ENCODE measurements around the gene COX7A2.
A peak's percentile ranks its signal among the peaks of the same experiment; 100 is the strongest.

COX7A2 gene

DNA sequence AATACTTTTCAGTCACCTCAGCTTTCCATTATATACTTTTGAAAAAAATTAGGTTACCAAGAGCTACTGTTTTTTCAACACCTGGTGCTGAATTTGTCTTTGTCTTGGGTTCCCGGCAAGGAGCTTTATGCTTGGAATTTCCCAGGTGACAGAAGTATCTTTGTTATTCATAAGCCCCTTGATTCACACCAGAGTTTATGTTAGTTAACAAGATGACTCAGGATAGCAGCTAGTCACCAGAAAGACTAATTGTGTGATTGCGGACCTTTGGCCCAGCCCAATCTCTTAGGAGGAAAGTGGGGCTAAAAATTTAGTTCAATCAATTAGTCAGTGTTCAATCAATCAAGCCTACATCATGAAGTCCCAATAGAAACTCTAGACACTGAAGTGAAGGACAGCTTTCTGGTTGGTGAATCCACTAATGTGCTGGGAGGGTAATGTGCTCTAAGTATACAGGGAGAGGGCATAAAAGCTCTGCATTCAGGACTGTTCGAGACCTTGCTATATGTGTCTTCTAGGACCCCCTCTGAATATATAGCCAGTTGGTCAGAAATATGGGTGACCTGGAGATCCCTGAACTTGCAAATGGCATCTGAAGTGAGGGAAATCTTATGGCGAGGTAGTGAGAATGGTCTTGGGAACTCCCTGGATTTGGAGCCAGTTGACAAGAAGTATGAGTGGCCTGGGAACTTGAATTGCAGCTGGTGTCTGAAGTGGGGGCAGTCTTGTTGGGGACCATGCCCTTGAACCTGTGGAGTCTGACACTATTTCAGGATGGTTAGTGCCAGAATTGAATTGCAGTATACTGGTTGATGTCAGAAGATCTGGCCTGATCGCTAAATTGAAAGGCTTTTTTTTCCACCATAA, 24.8 kb upstream of the COX7A2 start:
- peak in 1 of 4 experiments; percentile 1 for DNase-seq (ENCODE audit: low read depth in 4 of 4, low spot score in 1 of 4)

DNA sequence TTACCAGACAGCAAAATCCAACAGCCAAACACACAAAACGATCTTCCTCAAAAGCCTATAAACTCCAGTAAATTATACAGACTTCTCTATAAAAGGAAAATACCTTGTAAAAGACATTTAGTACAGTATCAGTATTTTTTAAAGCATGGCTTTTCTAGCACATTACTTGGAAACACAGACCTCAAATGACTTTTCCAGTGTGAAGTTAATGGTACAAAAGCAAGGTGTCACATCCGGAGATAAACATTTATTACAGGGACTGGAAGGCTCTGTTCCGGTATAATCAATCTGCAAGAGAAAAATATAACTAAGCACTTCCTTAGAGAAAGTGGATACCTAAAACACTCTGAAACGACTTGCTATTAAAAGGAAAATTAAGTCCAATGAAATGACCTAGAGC, 23.9 kb upstream of the COX7A2 start:
- DNase-seq (ENCODE audit: low read depth in 4 of 4, low spot score in 1 of 4): no peak

DNA sequence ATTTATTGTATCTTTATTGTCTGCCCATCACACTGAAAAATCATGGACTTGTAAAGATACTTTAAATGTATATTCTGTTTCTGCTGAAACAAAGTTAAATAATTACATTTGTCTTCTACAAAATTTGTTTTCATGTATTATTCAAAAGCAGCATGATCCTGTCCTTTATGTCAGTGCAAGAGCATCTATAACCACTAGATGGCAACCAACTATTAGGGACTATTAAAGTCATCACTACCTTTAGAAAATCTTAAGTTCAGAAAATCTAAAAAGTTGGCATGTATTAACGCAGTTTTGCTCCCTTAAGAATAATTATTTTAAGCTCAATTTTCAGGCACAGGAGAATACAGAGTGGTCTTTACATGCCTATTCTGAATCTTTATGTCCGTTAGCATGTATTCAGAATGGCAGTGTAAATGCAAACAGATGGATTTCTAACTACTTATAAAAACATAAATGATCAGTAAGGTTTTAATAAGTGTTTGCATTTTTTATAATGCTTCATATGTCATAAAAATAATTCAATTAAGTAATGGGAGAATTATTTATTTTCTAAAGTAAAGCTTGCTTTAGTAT, 23.2 kb upstream of the COX7A2 start:
- DNase-seq (ENCODE audit: low read depth in 4 of 4, low spot score in 1 of 4): no peak

DNA sequence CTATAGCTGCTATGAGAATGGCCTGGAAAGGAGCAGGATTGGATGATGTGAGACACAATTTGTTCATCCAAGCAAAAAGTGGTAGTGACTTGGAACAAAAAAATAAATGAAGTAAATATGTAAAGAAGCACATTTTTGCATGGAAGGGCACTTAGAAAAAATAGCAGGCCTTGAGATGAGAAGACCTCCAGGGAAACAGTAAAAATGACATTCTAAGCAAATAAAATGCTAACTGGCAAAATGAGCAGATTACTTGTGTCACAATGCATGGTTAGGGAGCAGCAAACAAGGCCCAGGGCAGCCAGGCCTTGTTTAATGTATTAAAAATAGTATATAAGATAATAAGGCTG, 19.8 kb upstream of the COX7A2 start:
- no peak for DNase-seq (ENCODE audit: low read depth in 4 of 4, low spot score in 1 of 4)

DNA sequence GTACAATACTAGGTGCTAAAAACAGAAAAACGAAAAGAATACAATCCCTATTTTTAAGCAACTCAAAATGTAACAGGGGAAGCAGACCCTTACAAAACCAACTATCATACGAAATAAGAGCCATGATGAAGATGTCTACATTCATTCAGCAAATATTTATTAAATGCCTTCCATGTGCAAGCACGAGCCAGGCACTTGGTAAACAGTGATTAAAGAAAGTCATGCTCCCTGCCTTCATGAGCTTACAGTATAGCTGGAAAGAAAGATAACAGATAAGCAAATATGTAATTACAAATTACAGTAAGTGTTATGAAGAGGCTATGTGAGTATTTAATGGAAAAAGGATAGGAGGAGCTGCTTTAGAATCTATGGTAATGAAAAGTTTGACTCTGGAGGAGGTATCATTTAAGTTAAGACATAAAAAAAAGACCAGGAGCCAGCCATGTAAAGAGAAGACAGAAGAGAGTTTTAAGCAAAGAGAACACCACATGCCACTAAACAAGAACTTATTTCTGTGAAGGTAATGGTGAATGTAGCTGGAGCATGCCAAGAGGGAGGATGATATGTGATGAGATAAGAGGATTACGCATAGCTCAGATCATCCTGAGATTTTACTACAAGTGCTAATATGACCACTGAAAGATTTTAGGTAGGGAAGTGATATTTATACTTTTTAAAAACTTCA, 19.3 kb upstream of the COX7A2 start:
- no peak for DNase-seq (ENCODE audit: low read depth in 4 of 4, low spot score in 1 of 4)

DNA sequence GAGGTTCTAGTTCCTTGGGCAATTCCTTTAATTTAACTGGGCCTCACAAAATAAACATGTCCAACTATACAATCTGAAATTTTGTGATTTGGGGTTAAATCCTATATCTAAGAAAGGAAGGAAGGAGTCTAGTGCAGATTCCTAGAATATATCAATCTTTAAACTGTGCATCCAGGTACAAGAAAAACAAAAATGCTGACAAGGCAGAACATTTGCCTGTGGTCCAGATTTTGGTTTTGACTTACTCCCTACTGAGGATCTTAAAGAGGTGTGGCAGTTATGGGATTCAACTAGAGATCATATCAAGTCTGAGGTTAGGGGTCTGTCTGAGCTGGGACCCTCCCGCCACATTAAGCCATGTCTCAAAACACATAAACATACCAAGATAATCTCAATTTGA, 17.7 kb upstream of the COX7A2 start:
- no peak for DNase-seq (ENCODE audit: low read depth in 4 of 4, low spot score in 1 of 4)

DNA sequence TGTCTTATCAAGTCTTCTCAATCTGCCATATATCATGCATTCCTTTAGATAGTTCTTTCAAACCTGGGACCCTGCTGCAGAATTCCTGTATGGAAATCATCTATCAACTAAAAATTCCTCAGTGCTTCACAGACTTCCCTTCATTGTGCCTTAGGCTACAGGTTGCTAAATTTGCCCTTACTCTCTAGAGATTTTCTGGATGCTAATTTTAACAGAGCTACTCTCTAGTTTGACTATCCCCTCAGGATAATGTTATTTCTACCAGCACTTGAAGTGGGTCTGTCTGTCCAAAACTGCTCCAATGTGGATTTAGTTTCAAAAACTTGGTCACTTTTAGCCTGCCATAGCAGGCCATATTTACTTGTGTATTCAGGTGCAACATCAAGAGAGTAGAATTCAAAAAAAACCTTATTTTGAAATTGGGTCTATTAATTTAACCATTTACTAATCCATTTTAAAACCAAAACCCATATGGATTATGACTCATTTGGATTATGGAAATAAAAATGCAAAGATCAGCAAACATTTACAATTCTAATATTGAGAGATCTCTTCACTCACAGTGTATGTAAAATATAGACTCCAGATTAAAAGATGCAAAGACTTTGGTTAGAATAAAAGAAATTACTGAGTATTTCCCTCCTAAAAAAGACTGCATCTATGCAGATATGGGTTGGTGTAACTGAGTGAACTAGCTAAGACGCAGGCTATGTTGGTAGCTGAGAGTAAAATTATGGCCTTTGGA, 13.9 kb upstream of the COX7A2 start:
- DNase-seq (ENCODE audit: low read depth in 4 of 4, low spot score in 1 of 4): no peak

DNA sequence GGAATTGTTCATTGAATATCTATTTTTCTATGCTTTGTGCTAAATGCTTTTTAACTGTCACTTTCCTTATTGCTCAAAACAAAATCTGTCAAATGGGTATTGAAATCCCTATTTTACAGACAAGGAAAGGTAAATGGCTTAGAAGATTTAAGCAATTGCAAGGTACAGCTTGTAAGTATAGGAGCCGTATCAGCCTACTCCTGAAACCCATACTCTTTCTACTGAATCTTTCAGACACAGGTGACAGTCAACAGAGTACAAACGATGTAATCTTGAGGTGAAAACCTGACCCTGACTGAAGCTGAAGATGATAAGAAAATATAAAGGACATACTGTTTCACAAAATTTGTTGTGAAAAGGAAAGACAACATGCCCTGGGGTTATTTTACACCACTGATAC, 7.0 kb upstream of the COX7A2 start:
- DNase-seq (ENCODE audit: low read depth in 4 of 4, low spot score in 1 of 4): no peak

DNA sequence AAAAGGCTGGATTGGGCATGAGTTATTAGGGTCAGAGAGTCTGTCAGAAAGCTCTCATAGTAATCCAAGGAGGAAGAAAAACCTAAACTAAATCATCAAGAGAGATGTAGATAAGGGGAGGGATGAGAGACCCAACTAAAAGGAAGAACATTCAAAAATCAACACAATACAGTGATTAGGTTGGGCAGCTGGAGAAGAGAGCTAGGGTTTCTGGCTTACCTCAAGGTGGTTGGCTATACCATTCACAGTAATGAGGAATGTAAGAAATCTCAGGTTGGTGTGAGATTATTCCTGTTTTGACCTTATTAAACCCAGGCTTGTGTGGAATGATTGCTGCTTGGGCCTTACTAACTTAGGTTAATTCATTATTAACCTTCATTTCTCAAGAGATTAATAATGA, 6.2 kb upstream of the COX7A2 start:
- no peak for DNase-seq (ENCODE audit: low read depth in 4 of 4, low spot score in 1 of 4)

DNA sequence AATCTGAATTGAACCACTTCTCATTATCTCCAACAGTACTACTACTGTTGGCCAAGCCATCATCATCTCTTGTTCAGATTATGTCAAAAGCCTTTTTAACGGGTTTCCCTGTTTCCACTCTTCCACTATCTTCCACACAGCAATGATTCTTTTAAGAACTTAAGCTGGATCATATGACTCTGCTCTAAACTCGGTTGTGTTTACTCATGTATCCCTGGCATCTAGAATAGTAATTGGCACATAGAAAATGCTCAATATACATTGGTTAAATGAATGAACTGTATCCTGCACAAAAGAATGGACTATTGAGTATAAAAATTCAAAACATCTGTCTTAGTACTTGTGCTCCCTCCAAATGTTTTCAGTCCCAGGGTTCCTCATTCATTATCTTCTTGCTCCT, 2.8 kb upstream of the COX7A2 start:
- no peak for DNase-seq (ENCODE audit: low read depth in 4 of 4, low spot score in 1 of 4)

DNA sequence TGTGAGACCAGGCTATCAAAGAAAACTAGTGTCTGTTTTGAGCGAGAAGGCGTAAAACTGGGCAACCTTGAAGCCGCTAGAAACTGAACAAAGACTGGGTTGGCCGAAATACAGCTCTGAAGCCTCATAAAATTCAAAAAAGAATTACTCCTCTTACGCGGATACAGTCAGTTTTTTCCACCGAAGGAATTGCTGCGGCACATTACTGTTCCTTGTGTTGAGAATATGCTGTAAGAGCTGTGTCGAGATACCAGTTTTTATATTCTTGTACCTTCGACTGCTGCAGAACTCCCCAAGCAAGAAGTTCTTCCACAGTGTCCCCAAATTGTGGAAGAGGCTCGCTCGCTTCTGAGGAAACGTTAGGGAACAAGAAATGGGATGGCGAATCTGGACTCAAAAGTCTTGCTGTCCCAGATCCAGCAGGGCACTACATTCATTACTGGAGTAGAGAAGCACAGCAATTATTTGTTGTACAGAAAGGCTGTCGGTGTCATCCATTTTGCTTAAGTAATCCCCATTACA, 523 bp upstream of the COX7A2 start:
- no peak for DNase-seq (ENCODE audit: low read depth in 4 of 4, low spot score in 1 of 4)

DNA sequence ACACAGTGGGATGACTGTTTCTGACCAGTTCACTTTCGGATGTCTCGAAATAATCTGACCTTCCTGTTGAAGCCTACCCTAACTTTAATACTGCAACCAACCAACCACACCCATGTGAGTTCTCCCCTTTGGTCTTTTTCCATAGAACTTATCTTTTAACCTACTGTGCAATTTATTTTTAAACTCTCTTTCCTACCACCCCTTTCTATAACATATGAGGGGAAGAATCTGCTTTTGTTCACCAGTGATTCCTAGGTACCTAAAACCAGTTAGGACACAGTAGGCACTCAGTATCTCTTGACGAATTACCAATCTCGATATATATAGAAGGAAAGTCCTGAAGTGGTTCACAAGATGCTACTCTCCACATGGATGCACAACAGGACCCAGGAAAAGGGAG, 7.0 kb downstream of the COX7A2 start:
- no peak for DNase-seq (ENCODE audit: low read depth in 4 of 4, low spot score in 1 of 4)

DNA sequence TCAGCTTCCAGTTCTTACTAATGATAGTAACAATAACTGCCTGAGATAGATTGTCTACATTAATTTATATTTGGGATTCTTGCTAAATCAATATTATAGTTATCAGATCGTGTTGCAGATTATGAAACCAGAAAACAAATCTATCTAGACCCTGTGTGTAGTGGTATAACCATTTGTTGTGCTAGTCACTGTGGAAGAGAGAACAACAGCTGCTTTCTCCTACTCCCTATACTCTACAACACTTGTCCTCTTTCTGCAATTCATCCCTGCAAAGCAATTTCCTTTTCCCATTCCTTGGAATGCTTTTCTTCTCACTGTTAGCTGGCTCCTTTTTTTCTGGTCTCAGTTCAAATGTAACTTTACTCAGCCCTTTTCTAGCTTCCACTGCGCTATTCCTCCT, 8.3 kb downstream of the COX7A2 start:
- DNase-seq (ENCODE audit: low read depth in 4 of 4, low spot score in 1 of 4): no peak

DNA sequence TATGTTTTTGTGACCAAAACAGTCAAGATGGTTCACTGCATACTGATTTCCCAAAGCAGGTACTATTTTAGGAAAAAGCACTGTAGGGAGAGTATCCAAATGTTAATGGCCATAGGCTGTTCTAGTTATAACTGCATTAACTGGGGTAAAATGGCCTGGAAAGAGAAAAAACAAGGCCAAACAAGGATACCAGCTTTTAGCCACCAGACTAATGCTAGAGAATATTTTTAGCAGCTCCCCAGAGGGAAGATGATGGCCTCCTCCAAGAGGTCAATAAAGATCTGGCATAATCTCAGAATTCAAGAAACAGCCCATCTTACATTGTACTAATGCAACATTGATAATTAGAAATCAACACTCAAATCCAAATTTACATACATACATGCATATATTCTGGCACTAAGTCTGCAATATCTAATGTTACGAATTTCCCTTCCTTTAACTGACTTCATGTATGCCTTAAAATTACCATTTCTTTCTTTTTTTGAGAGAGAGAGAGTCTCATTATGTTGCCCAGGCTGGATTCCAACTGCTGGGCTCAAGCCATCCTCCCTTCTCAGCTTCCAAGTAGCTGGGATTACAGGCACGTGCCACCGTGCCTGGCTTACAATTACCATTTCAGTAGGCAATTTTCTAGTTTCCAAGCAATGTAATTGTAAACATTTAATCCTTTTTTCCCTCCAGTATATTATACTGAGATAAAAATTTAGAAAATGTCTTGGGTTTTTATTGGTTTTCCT, 9.3 kb downstream of the COX7A2 start:
- DNase-seq (ENCODE audit: low read depth in 4 of 4, low spot score in 1 of 4): no peak

DNA sequence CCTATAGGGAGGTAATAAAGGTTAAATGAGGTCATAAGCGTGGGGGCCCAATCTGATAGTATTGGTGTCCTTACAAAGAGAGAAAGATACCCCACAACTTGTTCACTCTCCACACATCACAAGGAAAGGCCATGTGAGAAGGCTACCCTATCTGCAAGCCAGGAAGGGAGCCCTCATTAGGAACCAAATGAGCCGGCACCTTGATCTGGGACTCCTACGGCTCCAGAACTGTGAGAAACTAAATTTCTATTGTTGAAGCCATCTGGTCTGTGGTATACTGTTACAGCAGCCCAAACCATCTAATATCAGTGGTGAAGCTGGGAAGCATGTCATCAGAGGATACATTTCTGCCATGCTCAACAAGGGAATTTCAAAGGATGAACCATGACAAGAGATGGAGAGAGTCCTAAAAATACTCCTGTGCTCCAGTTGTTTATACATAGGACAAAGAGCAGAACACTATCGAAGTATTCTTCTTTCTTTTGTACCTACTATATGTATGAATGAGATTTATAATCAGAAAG, 10.4 kb downstream of the COX7A2 start:
- no peak for DNase-seq (ENCODE audit: low read depth in 4 of 4, low spot score in 1 of 4)

DNA sequence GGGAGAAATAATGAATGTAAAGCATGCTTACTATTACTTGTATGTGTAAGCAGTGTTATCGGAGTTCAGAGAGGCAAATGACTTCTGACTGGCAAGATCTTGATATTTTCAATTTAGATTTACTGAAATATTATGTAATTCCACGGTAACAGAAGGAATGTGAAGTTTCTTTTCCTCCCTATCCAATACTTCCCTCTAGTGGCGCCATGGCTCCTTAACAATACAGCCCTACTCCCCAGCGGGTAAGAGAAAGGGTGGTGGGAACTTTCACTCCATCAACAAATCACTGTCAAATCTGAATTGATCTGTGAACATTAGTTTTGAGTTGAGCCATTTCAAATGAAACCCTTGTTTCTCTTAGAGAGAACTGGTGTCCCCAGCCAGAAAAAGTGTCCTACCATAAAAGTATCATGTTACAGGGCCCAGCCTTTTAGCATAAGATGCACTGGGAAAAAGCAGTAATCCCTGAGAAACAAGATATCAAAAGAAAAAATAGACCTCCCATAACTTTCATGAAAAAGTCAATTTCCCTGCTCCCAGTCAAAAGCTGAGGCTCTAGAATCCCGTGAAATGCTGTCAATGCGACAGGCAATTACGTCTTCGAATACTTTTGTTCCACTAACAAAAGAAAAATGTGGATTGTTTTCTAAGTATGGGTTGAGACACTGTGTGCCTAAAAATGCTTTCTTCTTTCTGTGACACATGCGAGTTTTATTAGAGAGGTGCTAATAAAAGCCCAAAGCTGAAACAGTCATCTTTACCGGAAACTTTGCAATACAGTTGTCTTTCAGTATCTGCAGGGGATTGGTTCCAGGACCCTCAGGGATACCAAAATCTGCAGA, 12.9 kb downstream of the COX7A2 start:
- DNase-seq (ENCODE audit: low read depth in 4 of 4, low spot score in 1 of 4): no peak

DNA sequence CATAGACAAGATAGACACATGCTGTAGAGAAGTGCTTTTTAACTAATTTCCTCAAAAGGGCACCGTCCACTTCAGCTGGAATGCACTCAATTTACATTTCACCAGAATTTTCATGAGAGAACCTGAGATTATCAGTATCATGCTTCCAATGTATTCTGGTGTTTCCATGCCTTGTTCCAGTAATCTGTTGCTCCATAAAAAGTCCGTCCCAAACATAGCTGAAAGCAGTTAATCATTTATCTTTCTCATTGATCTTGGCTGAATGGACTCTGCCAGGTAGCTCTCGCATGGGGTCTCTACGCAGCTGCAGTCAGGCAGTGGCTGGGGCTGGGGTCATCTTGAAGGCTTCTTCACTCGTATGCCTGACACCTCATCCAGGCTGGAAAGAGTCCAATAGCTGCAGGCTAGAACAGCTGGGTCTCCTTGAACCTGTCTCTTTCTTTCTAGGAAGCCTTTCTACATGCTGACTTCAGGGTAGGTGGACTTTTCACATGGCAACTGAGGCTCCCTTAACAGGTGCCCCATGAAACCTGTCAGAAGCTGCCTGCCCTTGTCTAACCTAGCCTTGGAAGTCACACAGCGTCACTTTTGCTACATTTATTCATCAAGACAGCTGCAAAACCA, 19.2 kb downstream of the COX7A2 start:
- no peak for DNase-seq (ENCODE audit: low read depth in 4 of 4, low spot score in 1 of 4)

DNA sequence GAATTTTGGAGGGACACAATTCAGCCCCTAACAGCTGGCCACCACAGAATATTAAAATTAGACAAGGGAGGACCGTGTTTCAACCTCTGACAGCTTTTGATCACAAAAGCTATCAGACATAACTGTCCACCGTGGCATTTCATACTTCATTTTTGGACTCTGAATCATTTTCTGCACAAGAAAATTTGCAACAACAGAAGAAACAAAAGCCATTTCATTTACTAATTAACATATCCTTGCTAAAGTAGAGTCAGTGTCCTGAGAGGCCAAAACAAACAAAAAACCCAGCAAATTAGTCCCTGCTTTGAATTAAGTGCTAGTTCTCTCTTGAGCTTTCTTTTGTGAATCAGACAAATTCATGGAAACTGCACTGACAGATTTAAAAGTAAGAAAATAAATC, 20.2 kb downstream of the COX7A2 start:
- no peak for DNase-seq (ENCODE audit: low read depth in 4 of 4, low spot score in 1 of 4)

DNA sequence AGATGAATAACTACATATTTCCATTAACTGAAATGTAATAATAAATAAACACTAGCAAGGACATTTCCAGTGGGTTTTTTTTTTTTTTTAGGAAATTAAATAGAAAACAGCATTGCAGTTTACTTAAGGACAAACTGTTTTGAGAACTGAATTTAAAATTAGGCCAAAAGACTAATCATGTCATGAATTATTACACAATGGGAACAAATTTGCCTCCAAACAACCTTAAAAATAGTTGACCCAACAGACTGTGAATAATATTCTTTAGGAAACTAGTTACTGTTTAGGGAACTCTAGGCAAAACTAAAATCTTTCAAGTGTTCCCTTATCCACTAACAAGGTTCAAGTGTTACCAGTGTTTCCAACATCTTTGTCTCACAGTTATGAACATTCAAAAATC, 21.3 kb downstream of the COX7A2 start:
- DNase-seq (ENCODE audit: low read depth in 4 of 4, low spot score in 1 of 4): no peak

Measured in stimulated activated CD4-positive, alpha-beta T cell treated with anti-CD3 and anti-CD28 coated beads, Interleukin-1b, Interleukin-23, amount 100 ng/mL, for 24 hours (primary cell).